NCI-H2081 (cell line): Measurements from ENCODE around the gene CCDC33.
"Not testable (repeated sequence)": the region's sequence is repeated elsewhere in the genome, so short reads cannot be mapped to it uniquely, and the experiment has no call there.

Source experiments
- DNase-seq, 2 experiments: peaks; one replicate each; lab custom pipeline; 2025; lab: John Stamatoyannopoulos, UW

Gene CCDC33

DNA sequence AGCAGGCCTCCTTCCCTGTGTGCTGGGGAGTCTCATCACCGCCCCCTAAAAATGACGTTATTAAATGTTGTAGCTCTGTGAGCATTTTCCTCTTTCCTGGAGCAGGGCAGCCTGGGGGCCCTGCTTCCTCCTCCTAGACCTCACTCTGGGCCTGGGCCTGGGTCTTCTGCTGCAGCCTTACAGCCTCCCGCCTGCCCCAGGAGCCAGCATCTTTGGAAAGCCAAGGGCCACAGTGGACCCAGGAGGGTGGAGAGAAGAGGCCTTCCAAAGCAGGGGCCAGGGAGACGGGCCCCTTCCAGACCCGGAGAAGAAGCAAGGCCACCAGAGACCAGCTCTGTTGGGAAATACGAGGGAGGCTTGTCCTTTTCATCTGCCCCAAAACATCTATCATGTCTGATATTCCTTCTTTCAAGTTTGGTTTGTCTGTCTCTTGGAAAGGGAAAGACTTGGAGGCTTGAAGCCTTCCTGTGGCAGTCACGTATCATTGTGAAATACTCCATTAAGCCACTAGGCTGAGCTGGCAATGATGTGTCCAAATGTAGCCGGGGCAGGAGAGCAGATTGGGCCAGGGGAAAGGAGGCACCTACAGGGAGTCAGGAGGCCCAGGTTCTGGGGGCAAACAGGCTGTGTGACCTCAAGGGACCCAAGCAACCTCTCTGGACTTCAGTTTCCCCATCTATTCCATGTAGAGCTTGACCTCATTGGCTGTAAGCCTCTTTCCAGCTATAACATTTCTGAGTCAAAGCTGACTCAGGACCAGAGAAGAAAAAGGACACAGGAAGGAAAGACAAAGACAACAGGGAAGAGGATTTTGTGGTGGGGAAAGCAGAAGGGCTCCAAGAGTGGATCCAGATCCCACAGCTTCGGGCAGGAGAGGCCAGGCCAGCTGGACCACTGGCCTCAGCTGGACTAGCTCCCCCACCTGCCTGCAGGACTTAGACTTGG is 100.2 kb downstream of the CCDC33 start:
- no peak for DNase-seq

DNA sequence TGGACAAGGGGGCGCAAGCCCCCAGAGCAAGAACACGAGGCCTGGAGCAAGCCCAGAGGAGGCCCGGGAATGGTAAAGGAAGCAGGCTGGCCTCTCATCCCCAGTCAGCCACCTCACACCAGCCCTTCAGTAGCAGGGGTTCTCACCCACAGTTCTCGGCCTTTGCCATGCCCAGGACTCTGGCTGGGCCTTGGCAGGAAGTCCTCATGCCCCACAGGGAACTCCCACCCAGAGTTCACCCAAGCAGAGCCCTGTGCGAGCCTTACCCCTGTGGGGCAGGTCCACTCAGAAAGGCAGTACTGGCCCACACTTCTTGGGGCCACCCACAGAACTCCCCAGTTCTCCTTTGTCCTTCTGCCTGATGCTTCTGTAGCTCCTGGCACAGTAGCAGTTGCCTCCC is 101.0 kb downstream of the CCDC33 start:
- DNase-seq = no peak

DNA sequence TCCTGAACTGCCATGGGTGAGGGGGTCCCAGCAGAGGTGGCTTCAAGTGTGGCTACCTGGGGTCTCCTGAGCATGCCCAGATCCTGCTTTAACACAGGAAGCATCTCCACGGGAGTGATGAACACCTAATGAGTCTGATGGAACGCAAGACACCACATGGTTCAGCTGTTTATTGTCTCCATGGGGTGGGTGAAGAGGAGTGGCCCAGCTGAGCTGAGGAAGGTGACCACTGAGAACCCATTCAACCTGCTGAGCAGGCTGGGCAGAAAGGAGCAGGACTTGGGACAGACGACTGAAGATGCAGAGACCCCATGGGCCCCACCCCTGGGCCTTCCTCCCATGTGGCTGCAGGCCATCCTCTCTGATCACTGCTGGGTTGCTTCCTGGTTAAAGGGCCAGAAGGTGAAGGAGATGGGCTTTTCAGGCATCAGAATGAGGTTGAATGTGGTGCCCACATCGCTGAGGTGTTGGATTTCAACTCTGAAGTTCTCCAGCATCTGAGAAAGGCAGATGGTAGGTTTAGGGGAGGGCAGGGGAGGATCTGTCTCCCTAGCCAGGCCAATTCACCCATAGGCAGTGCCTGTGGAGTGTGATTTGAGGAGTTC is 101.6 kb downstream of the CCDC33 start:
- no peak for DNase-seq

DNA sequence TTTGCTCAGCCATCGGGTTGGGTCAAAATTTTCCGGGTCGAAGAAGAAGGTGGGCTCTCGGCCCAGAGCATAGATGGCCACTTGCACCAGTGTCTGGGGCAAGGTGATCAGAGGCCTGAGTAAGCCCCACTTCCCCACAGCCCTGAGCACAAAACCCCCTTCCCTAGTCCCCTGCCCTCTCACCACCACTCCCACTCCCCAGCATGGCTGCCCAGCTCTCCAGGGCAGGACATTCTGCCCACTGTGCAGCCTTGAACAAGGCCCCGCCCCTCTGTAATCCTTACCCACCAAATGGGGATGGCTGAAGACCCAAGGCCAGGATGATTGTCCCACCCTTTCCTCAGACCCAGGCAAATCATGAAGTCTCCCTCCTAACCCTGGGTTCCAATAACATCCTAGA is 102.5 kb downstream of the CCDC33 start:
- no peak for DNase-seq

DNA sequence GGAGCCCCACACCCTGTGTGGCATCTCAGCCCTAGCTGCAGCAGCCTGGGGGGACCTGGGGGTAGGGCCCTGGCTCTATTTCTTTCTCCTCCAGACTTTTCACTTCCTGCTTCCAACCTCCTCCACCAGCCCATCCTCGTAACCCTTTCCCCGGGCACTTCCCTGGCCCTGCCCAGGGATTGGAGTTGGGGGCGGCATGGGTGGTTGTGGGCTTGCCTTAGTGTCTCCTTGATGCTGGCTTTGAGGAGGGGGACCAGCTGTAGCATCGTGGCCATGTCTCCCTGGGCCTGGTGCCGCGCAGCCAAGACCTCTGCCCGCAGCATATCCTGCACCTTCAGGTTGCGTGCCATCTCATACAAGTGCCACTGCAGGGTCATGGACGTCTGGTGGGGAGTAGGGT is 103.2 kb downstream of the CCDC33 start:
- DNase-seq = no peak

DNA sequence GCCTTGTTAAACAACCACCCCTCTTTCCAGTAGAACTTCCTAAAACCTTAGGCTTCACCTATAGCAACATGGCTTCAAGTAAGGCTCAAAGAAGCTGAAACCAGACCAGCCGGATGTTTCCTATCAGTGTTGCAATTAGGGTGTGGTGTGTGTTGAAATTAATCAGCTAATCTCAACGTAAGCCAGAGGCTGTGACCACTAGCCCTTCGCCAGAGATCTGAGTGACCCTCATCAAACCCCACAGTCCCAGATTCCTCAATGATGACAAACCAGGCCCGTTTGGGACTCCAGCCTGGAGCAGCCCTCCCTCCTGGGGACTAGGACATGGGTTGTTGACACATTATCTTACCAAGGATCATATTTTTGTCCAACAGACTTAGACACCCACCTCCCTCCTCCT is 104.0 kb downstream of the CCDC33 start:
- DNase-seq = no peak

DNA sequence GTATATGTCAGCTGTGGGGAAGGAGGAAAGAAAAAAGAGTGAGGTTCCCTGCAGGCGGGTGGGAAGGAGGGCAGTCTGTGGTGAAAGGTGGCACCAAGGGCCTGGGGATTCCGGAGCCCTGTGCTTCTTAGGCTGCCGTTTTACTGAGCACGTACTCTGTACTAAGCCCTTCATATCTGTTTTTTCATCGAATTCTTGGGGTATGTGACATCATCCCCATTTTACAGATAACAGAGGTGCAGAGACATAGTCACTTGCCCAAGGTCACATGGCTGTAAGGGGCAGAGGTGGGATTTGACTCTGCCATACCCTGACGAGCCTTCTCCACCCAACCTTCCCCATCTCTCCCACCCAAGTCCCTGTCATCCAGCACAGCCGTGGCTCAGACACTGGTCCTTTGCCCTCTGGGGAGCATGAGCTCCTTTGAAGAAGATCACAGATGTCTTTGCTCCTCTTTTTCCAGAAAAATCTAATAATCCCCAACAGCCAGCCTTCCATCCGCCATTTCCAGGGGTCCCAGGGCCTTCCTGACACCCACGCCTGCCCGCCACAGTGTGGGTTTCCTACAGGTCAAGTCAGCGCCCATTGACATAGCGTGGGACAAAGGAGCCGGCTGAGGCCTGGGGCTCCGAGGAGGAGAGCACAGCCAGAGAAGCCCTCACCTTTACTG is 107.1 kb downstream of the CCDC33 start:
- no peak for DNase-seq

DNA sequence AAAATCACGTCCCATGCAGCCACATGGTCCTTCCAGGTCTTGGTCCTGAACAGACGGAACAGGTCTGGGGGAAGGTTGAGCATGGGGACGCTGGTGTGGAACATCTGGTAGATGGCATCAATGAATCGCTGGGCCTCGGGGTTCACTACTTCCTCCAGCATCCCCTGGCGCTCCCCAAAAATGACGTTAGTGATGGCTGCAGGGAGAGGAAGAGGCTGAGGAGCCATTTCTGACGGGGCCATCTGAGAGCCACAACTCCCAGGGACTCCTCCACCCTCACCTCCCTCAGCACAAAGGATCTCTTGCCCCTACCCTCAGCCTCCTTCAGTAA is 107.6 kb downstream of the CCDC33 start:
- no peak for DNase-seq

DNA sequence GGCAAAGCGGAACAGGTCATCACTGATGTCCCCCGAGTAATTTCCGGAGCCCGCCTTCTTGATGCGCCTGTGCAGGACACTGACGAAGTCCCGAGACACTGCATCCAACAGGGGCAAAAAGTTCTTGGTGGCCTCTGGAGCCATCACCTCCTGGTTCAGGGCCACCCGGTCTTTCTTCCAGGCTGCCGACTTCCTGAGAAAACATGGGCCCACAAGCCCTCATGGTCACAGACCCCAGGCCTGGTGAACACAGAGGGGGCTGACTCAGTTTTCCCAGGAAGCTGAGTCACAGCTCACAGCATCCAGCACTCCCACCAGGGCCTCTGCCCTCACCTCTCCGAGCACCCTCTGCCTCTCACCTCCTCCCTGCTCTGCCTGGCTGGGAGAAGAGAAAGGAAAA is 108.9 kb downstream of the CCDC33 start:
- DNase-seq = no peak

DNA sequence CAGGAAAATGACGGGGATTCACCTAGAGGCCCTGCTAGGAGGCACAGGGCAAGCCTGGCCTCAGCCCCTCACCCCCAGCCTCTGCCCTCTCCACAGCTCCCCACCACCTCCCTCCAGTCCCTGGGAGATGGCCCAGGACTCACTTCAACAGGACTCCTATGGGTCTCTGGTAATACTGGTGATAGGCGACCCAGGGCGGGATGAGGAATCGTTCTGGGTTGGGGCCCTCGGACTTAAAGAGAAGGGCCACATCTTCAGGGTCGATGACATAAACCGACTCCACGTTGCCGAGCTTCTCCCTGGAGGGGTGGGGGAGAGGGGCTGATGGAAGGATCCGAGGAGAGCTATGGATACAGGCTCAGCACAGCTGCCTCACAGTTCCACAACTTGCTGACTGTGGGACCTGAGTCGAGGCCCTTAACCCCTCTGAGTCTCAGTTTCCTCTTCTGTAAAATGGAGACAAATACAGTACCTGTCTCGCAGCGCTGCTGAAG is 111.7 kb downstream of the CCDC33 start:
- no peak for DNase-seq

DNA sequence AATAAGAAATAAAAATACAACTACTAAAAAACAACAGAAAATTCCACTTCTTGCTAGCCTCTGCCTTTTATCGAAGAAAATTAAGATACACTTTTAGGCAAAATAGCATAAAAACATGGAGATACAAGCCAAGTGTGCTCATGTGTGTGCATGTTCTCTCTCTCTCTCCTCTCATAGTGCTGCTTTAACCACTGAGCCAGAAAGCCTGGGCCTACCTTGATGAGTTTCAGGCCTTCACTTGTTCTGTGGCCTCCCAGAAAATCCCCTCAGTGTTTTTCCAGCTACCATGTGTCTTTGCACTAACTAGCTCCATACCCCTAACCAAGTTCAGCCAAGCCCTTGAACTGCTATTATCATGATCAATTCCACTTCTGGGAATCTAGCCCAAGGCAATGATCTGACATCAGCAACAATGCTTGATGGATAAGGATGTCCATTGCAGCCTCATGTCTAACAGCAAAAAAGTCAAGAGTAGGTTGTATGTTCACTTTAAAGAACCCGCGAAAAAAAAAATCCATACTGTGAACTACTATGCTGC is 113.2 kb downstream of the CCDC33 start:
- no peak for DNase-seq

DNA sequence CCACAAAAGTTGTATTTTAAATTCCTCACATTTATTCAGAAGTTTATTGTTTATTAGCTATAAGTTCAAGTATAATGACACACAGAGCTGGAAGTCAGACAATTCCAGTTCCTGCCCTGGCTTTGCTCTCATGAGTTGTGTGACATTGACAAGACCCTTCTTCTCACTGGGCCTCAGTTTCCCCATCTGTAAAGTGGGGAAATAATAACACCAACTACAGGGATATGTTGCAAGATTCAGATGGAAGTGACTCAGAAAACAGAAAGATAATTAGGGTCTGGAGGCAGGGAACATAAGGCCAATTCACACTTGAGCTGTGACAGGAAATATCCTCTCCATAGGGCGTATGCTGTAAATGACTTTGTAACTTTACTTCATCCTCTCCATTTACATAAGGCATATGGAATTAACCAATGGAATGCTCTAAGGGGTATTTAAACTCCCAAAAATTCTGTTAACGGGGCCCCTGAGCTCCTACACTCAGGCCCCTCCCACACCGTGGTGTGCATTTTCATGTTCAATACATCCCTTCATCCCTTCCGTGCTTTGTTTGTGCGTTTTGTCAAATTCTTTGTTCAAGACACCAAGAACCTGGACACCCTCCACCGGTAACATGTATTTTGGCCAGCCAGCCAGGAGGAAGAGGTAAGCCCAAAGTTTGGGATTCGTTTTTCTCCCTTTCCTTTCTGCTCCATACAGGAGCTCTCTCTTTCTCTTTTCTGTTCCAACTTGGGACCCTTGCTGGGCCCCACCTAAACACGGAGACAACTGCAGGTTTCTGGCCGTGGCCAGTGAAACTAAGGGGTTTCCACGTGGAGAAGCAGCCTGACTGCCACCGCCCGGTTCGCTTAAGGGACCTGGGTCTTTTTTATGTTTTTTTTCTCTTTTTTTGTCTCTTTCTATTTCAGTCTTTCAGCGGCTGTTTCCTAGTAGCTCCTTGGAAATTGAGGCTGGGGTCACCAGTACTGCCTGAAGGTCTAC is 114.5 kb downstream of the CCDC33 start:
- no peak for DNase-seq

DNA sequence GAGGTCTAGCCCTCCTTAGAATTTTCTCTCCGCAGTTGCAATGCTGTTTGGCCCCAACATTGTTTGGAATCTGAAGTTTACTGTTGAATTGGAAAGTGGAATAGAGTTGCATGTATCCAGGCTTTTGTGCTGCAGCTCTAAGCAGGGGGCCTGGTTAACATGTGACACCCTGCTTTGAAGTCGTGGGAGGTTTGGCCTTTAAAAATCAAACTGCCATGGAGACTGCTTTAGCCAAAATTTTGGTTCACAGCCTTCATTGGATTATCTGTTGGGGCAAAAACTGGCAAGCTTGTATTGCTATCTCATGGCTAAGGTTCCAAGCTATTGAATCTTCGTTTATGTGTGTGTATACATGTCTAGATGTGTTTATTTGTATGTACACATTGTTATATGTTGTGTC is 115.5 kb downstream of the CCDC33 start:
- no peak for DNase-seq

DNA sequence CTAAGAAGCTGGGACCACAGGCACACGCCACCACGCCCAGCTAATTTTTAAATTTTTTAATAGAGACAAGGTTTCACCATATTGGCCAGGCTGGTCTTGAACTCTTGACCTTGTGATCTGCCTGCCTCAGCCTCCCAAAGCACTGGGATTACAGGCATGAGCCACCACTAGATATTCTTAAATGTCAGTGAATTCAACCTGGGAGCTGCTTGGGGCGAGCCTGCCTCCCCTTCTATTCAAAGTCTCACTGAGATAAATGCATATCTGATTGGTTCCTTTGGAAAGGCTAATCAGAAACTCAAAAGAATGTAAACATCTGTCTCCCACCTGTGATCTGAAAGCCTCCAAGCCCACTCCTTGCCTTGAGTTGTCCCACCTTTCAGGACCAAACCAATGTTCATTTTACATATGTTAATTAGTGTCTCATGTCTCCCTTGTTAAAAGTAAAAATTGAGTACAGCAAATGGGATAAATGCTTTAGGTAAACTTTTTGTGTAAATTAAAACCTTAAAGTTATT is 116.3 kb downstream of the CCDC33 start:
- no peak for DNase-seq

DNA sequence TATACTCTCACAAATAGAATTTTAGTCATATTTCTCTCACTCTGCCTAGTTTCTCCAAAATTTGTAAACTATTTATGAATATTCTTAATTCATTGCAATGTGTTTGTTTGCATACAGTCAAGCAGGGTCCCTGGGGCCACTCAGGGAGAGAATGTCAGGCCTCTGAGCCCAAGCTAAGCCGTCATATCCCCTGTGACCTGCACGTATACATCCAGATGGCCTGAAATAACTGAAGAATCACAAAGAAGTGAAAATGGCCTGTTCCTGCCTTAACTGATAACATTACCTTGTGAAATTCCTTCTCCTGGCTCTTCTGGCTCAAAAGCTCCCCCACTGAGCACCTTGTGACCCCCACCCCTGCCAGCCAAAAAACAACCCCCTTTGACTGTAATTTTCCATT is 117.9 kb downstream of the CCDC33 start:
- not testable (repeated sequence) for DNase-seq

DNA sequence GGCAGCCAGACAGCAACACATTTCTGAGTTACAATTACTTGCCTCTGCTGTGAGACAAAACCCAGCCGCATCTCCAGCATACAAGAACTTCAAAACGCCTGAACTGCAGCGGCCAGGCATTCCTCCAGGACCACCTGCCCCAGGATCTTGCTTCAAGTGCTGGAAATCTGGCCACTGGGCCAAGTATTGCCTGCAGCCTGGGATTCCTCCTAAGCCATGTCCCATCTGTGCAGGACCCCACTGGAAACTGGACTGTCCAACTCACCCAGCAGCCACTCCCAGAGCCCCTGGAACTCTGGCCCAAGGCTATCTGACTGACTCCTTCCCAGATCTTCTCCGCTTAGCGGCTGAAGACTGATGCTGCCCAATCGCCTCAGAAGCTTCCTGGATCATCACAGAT is 119.9 kb downstream of the CCDC33 start:
- not testable (repeated sequence) for DNase-seq

DNA sequence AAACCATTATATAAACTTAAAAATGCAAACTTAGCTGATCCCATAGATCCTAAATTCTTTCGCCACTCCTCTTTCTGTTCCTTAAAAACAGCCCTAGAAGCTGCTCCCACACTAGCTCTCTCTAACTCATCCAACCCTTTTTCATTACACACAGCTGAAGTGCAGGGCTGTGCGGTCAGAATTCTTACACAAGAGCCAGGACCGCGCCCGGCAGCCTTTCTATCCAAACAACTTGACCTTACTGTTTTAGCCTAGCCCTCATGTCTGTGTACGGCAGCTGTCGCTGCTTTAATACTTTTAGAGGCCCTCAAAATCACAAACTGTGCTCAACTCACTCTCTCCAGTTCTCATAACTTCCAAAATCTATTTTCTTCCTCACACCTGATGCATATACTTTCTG is 121.4 kb downstream of the CCDC33 start:
- not testable (repeated sequence) for DNase-seq

DNA sequence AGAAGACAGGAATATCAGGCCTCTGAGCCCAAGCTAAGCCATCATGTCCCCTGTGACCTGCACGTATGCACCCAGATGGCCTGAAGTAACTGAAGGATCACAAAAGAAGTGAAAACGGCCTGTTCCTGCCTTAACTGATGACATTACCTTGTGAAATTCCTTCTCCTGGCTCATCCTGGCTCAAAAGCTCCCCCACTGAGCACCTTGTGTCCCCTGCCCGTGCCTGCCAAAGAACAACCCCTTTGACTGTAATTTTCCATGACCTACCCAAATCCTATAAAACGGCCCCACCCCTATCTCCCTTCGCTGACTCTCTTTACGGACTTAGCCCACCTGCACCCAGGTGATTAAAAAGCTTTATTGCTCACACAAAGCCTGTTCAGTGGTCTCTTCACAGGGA is 123.2 kb downstream of the CCDC33 start:
- DNase-seq = not testable (repeated sequence)

DNA sequence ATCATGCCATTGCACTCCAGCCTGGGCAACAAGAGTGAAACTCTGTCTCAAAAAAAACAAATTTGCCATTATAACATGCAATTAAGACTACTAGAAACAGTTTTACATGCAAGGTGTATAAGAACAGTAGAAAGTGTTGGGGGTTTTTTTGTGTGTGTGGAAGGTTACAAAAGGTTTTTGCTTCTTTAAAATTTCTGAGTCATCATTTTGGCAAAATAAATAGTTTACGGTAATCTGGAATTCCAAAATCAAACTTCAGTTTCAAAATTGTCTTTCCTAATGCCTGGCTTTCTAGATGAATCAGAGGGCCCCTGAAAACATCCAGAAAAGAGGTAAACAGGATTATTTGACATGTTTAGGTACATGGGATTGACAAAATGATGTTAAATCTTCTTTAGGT is 124.7 kb downstream of the CCDC33 start:
- not testable (repeated sequence) for DNase-seq

DNA sequence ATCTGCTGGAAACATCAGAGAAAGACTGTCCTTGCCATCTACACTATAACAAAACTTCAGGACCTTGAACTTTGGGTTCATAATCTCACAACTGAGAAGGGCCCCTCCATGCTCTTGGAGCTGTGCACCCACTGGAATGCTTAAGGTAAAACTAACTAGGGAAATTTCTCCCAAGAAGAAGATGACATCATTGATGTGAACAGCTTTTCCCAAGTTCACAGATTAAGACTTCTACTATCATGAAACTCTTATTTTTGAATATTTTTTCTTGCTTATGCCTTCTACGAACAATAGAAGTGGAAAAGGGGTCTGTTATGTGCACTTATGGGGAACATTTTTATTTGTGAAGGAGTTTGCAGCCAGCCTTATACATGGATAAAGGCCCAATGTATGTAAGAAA is 126.4 kb downstream of the CCDC33 start:
- no peak for DNase-seq

DNA sequence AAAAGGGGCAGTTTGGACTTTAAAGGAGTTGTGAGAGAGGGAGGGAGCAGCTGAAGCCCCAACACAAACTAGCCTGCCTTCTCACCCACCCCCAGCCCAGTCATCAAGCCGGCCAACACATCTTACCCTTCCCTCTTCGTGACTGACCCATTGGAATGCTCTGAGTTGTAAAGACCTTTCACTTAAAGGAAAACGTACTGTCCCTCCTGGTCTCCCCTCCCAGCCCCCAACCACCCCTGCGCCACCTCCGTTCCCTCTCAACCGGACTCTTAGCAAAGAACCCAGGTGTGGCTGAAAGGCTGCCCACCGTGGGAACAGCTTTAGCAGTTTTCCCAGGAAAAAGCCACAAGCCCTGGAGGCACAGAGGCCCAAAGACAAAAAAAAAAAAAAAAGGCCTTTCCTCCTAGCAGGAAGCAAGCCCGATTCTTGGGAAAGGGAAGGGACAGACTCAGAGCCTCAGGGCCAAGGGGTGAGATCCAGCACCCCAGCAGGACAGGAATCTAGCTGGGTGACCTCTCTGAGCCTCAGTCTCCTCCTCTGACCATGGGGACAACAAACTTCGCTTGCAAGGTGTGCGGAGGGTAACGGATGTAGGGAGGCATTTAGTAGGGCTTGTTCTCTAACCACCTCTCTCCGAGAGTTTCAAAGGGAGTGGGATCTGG is 128.9 kb downstream of the CCDC33 start:
- DNase-seq = no peak
